Measurements from ENCODE around the gene CADPS2.

Gene CADPS2

GRCh38 chr7:122689346-122690109 is 196.7 kb downstream of the CADPS2 start:
- H3K36me3 ChIP-seq (ENCODE audit: low read depth): no peaks in the 10 kb centered on the region
- DNase-seq (ENCODE audit: low spot score): no peak
- TF ChIP-seq CTCF (IDR thresholded peaks at IDR 0.05; ENCODE audit: poor library complexity, severe bottlenecking): no peak
- no peaks in the 10 kb centered on the region for H3K4me1 ChIP-seq (ENCODE audit: insufficient read depth, poor library complexity, severe bottlenecking)
- ATAC-seq (ENCODE audit: low read depth): no peak
- no peaks in the 10 kb centered on the region for H3K27me3 ChIP-seq (ENCODE audit: insufficient read depth, poor library complexity, severe bottlenecking)
- H3K4me3 ChIP-seq (ENCODE audit: severe bottlenecking): no peak overlapping the region
- H3K27ac ChIP-seq (ENCODE audit: poor library complexity, severe bottlenecking): no peak overlapping the region
- H3K9me3 ChIP-seq (ENCODE audit: severe bottlenecking): no peaks in the 10 kb centered on the region

GRCh38 chr7:122688400-122688998 is 197.8 kb downstream of the CADPS2 start:
- DNase-seq (ENCODE audit: low spot score): no peak
- Histone ChIP-seq H3K27ac (ENCODE audit: poor library complexity, severe bottlenecking) (no peak overlapping the region), H3K4me3 (ENCODE audit: severe bottlenecking) (no peak overlapping the region), H3K4me1 (ENCODE audit: insufficient read depth, poor library complexity, severe bottlenecking) (no peaks in the 10 kb centered on the region), H3K27me3 (ENCODE audit: insufficient read depth, poor library complexity, severe bottlenecking) (no peaks in the 10 kb centered on the region), H3K36me3 (ENCODE audit: low read depth) (no peaks in the 10 kb centered on the region), H3K9me3 (ENCODE audit: severe bottlenecking) (no peaks in the 10 kb centered on the region)
- no peak for ATAC-seq (ENCODE audit: low read depth)
- TF ChIP-seq CTCF (IDR thresholded peaks at IDR 0.05; ENCODE audit: poor library complexity, severe bottlenecking): no peak

- Histone ChIP-seq H3K4me1 (ENCODE audit: insufficient read depth, poor library complexity, severe bottlenecking) (no peaks in the 10 kb centered on the region), H3K4me3 (ENCODE audit: severe bottlenecking) (no peak overlapping the region), H3K27ac (ENCODE audit: poor library complexity, severe bottlenecking) (no peak overlapping the region), H3K9me3 (ENCODE audit: severe bottlenecking) (no peaks in the 10 kb centered on the region), H3K36me3 (ENCODE audit: low read depth) (no peaks in the 10 kb centered on the region), H3K27me3 (ENCODE audit: insufficient read depth, poor library complexity, severe bottlenecking) (no peaks in the 10 kb centered on the region)
- ATAC-seq (ENCODE audit: low read depth) (no peak), DNase-seq (ENCODE audit: low spot score) (no peak)
- TF ChIP-seq CTCF (IDR thresholded peaks at IDR 0.05; ENCODE audit: poor library complexity, severe bottlenecking): no peak
Measured at GRCh38 chr7:122686360-122686878, 199.8 kb downstream of the CADPS2 start.

- Histone ChIP-seq H3K4me1 (ENCODE audit: insufficient read depth, poor library complexity, severe bottlenecking) (no peaks in the 10 kb centered on the region), H3K27me3 (ENCODE audit: insufficient read depth, poor library complexity, severe bottlenecking) (no peaks in the 10 kb centered on the region), H3K27ac (ENCODE audit: poor library complexity, severe bottlenecking) (no peak overlapping the region), H3K36me3 (ENCODE audit: low read depth) (no peaks in the 10 kb centered on the region), H3K9me3 (ENCODE audit: severe bottlenecking) (no peaks in the 10 kb centered on the region), H3K4me3 (ENCODE audit: severe bottlenecking) (no peak overlapping the region)
- DNase-seq (ENCODE audit: low spot score) (no peak), ATAC-seq (ENCODE audit: low read depth) (no peak)
- no peak for TF ChIP-seq CTCF (IDR thresholded peaks at IDR 0.05; ENCODE audit: poor library complexity, severe bottlenecking)
Measured at GRCh38 chr7:122684504-122684903, 201.8 kb downstream of the CADPS2 start.
